Measurements from ENCODE around the gene EVA1C.
"Not testable (repeated sequence)": the region's sequence is repeated elsewhere in the genome, so short reads cannot be mapped to it uniquely, and the experiment has no call there.

The EVA1C gene

DNA sequence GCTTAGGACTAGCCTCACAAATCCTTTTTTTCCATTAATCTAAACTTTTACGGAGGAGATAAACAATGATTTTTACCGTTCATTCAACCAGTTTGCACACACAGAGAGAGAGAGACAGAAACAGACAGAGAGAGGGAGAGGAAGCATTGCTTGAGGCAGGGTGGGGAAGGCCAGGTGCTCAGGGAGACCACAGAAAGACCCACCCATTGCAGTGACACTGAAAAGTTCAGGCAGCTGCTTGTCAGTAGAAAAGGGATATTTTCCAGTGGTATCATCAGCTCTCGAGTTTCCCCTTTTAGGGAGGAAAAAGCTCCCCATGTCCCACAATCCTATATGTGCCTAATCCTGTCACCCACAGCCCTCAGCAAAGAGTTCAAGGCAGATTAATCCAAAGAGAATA lies 145.6 kb downstream of the EVA1C start:
- POLR2A ChIA-PET (ENCODE audit: low non-redundant PET): no interaction called here
- no peak overlapping the region for H3K27ac ChIP-seq
- CTCF ChIA-PET: interaction anchor here (0.6 kb wide), 1 partner anchor 35 kb away, joined by 3 read pairs; no protein-coding TSS in a partner anchor
- DNase-seq (ENCODE audit: low spot score): no peak
- TF ChIP-seq, protein P1, sequence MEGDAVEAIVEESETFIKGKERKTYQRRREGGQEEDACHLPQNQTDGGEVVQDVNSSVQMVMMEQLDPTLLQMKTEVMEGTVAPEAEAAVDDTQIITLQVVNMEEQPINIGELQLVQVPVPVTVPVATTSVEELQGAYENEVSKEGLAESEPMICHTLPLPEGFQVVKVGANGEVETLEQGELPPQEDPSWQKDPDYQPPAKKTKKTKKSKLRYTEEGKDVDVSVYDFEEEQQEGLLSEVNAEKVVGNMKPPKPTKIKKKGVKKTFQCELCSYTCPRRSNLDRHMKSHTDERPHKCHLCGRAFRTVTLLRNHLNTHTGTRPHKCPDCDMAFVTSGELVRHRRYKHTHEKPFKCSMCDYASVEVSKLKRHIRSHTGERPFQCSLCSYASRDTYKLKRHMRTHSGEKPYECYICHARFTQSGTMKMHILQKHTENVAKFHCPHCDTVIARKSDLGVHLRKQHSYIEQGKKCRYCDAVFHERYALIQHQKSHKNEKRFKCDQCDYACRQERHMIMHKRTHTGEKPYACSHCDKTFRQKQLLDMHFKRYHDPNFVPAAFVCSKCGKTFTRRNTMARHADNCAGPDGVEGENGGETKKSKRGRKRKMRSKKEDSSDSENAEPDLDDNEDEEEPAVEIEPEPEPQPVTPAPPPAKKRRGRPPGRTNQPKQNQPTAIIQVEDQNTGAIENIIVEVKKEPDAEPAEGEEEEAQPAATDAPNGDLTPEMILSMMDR (conservative IDR thresholded peaks at IDR 0.05; ENCODE audit: low read depth): no peak

GRCh38 chr21:32559006-32559610 lies 146.6 kb downstream of the EVA1C start:
- ChIA-PET CTCF (interaction anchor here (0.8 to 1.0 kb wide), 2 partner anchors 10 to 20 kb away, joined by 3 to 4 read pairs; no protein-coding TSS in a partner anchor), POLR2A (ENCODE audit: low non-redundant PET) (no interaction called here)
- TF ChIP-seq, protein P1 (conservative IDR thresholded peaks at IDR 0.05; ENCODE audit: low read depth): no peak
- no peak overlapping the region for H3K27ac ChIP-seq
- no peak for DNase-seq (ENCODE audit: low spot score)

- DNase-seq (ENCODE audit: low spot score): no peak
- H3K27ac ChIP-seq: no peak overlapping the region
- ChIA-PET CTCF (interaction anchor here (0.6 to 0.7 kb wide), 2 partner anchors 22 to 156 kb away, joined by 4 read pairs; no protein-coding TSS in a partner anchor), POLR2A (ENCODE audit: low non-redundant PET) (no interaction called here)
- TF ChIP-seq, protein P1 (conservative IDR thresholded peaks at IDR 0.05; ENCODE audit: low read depth): no peak
These were observed 148.4 kb downstream of the EVA1C start for GRCh38 chr21:32560896-32561295.

DNA sequence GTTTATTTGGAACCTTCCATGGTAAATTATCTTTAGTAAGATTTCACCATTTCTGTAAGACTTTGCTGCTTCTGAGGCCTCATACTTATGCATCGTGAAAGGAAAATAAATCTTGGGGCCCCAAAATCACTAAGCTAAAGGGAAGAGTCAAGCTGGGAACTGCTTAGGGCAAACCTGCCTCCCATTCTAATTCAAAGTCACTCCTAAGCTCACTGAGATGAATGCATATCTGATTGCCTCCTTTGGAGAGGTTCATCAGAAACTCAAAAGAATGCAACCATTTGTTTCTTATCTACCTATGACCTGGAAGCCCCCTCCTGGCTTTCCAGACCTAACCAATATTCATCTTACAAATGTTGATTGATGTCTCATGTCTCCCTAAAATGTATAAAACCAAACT lies 149.0 kb downstream of the EVA1C start:
- H3K27ac ChIP-seq; POLR2A ChIA-PET (ENCODE audit: low non-redundant PET); DNase-seq (ENCODE audit: low spot score): not testable (repeated sequence)
- CTCF ChIA-PET: interaction anchor here (0.5 to 0.7 kb wide), 3 partner anchors 21 to 775 kb away, joined by 3 to 5 read pairs (median 4); no protein-coding TSS in a partner anchor

GRCh38 chr21:32562426-32562825 lies 149.9 kb downstream of the EVA1C start:
- TF ChIP-seq, protein P1 (conservative IDR thresholded peaks at IDR 0.05; ENCODE audit: low read depth): peak; percentile 32
- POLR2A ChIA-PET (ENCODE audit: low non-redundant PET): no interaction called here
- no peak for DNase-seq (ENCODE audit: low spot score)
- CTCF ChIA-PET: no interaction called here
- no peak overlapping the region for H3K27ac ChIP-seq

GRCh38 chr21:32562915-32563314 lies 150.4 kb downstream of the EVA1C start:
- TF ChIP-seq, protein P1 (conservative IDR thresholded peaks at IDR 0.05; ENCODE audit: low read depth): no peak
- CTCF ChIA-PET: no interaction called here
- POLR2A ChIA-PET (ENCODE audit: low non-redundant PET): no interaction called here
- DNase-seq (ENCODE audit: low spot score): no peak
- H3K27ac ChIP-seq: no peak overlapping the region

Measured in RWPE1 (cell line).